Mucosa of descending colon (tissue), 3 donors: ENCODE measurements around the gene TPRA1. TPM values are rescaled to one million over a fixed set of nuclear protein-coding genes. Genes with fewer than 3 reads are reported as not detected.
A peak's percentile ranks its signal among the peaks of the same experiment; 100 is the strongest.

Experiments
- ATAC-seq: fragments of 200-7000 bp; cut with Tn5 transposase; one replicate; pipeline ENCODE4 v1.9.1; 2020; ENCODE audit warnings: mild to moderate bottlenecking, moderate library complexity
- DNase-seq, 3 donors: peaks; one replicate each; pipeline ENCODE4 v3.0.0-alpha.2; 2020
- H3K36me3 ChIP-seq: fragments of 200-600 bp; one replicate; pipeline ENCODE4 v1.8.0; 2021; ENCODE audit warnings: low read depth, mild to moderate bottlenecking
- H3K4me1 ChIP-seq: fragments of 200-600 bp; one replicate; pipeline ENCODE4 v1.8.0; 2021; ENCODE audit warnings: low read depth, mild to moderate bottlenecking
- H3K4me3 ChIP-seq: fragments of 200-600 bp; one replicate; pipeline ENCODE4 v1.8.0; 2021; ENCODE audit warnings: mild to moderate bottlenecking
- H3K9me3 ChIP-seq: fragments of 200-600 bp; one replicate; pipeline ENCODE4 v1.8.0; 2021; ENCODE audit warnings: mild to moderate bottlenecking
- CTCF ChIP-seq: fragments of 200-600 bp; IDR thresholded peaks from one replicate; pipeline ENCODE4 v1.8.0; 2022; ENCODE audit warnings: antibody characterized with exemption, mild to moderate bottlenecking
- intact Hi-C, 2 donors: fragments of 100-400 bp; cut with DNase I in 1 of 2; cut with micrococcal nuclease in 1 of 2; formaldehyde crosslinking; loops; one replicate each; pipeline versions ENCODE4 v1.11.0 to v1.11.1; 2022; cut with DNase I, micrococcal nuclease
- total RNA-seq, 3 donors: library from RNA; stranded (reverse); fragmentation: NEBNext Ultra II Directional in 2 of 3; extraction: Animal tissue kit (Norgen Biotek cat#: 25700) in 2 of 3; gene quantifications; one replicate each; pipeline versions ENCODE4 v1.2.1 to v1.2.4, GENCODE V29; 2021 to 2023
- donor health status: DM: no; HTN: no; CAD: no; lungs with moderate emphysema.
- donor health status: DM: no; HTN: no; CAD: no.
- donor health status: DM: no; HTN: yes; CAD: no.

Gene TPRA1
- total RNA-seq, 3 donors from 2014 or later: 24.2 to 37.0 (median 29.3) TPM

GRCh38 chr3:127542441-127542952 lies 48.0 kb downstream of the TPRA1 start:
- H3K36me3 ChIP-seq: no peaks in the 10 kb centered on the region
- DNase-seq: peak; percentile 61 to 69 (median 68)
- H3K9me3 ChIP-seq: no peaks in the 10 kb centered on the region
- ATAC-seq: peak; percentile 74
- no peak for TF ChIP-seq CTCF
- peaks cover 18% of the 10 kb centered on the region for H3K4me1 ChIP-seq
- intact Hi-C loops: loop anchor here in 1 of 2 donors (5.0 to 10.0 kb wide), 2 partner anchors 798 to 865 kb away; no protein-coding TSS in a partner anchor
- no peak overlapping the region for H3K4me3 ChIP-seq

DNA sequence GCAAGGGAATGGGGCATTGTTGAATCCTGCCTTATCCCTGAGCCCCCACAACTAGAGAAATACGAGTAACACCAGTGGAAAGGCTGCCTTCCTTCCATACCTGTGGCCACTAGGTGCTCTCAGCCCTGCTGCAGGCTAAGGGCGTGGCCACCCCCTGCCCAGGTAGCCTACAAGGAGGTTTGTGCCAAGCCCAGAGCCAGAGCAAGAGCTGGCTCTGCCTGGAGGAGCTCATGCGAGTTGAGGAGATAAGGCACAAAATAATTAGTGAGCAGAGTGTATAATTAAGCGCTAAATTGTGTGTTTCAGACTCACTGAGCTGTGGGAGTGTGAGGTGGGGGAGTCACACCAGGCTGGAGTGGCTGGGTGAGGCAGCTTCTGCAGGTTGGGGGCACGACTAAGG lies 49.2 kb downstream of the TPRA1 start:
- Histone ChIP-seq H3K4me3 (no peak overlapping the region), H3K4me1 (peaks cover 18% of the 10 kb centered on the region), H3K9me3 (no peaks in the 10 kb centered on the region), H3K36me3 (no peaks in the 10 kb centered on the region)
- TF ChIP-seq CTCF: no peak
- intact Hi-C loops: loop anchor here in 1 of 2 donors (5.0 to 10.0 kb wide), 2 partner anchors 797 to 864 kb away; no protein-coding TSS in a partner anchor
- DNase-seq: no peak
- no peak for ATAC-seq

DNA sequence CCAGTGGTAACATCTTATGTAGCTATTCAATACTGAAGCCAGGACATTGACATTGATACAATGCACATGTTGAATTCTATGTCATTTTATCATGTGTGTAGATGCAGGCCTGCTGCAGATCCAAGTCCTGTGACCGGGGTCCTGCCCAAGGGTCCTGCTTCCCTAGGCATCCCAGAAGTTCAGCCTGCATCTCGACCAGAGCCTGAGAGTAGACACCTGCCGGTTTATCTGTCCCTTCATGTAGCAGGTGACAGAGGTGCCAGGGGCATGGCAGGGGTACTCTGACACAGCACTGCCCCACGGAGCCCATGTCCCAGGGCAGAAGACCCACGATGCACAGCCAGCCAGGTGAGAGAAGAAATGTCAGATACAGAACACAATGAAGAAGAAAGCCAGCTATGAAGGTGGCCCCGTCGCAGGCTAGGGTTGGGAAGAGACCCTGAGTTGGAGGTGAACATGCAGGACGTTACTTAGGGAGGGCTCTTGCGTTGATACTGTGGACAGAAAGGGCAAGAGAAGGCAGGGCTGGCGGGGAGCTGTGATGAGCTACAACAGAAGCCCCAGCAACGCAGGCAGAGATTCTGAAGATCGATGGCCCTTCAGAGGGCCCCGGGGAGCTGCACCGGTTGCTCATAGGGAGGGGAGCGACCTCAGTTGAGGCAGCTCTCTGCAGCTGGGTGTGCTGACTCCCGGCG lies 51.0 kb downstream of the TPRA1 start:
- intact Hi-C loops: loop anchor here in 1 of 2 donors (5.0 to 10.0 kb wide), 2 partner anchors 795 to 862 kb away; no protein-coding TSS in a partner anchor

DNA sequence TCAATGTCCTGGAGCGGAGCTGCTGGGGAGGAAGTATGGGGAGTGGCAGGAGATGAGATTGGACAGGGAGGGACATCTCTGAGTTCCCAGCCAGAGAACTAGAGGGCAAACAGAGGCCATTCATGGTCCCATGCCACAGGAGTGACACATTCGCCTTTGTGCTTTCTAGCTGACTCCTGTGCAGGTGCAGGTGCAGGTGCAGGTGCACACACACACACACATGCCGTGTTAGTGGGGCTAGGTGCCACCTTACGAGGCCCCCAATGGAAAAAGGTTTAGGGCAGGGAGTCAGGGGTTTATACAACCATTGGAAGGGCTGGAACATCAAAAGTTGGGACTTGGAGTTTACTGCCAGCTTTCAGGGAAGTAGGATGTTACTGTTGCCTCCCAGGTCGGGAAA lies 52.0 kb downstream of the TPRA1 start:
- ATAC-seq (no peak), DNase-seq (no peak)
- no peaks in the 10 kb centered on the region for H3K9me3 ChIP-seq
- no peak overlapping the region for H3K4me3 ChIP-seq
- no peak for TF ChIP-seq CTCF
- intact Hi-C loops: no loop called here
- peaks cover 18% of the 10 kb centered on the region for H3K4me1 ChIP-seq
- no peaks in the 10 kb centered on the region for H3K36me3 ChIP-seq

More for the DNA sequence above, 51.0 kb downstream of the TPRA1 start:
- ATAC-seq: no peak
- Histone ChIP-seq H3K4me1 (peaks cover 18% of the 10 kb centered on the region), H3K4me3 (no peak overlapping the region), H3K36me3 (no peaks in the 10 kb centered on the region), H3K9me3 (no peaks in the 10 kb centered on the region)
- no peak for DNase-seq
- TF ChIP-seq CTCF: no peak

DNA sequence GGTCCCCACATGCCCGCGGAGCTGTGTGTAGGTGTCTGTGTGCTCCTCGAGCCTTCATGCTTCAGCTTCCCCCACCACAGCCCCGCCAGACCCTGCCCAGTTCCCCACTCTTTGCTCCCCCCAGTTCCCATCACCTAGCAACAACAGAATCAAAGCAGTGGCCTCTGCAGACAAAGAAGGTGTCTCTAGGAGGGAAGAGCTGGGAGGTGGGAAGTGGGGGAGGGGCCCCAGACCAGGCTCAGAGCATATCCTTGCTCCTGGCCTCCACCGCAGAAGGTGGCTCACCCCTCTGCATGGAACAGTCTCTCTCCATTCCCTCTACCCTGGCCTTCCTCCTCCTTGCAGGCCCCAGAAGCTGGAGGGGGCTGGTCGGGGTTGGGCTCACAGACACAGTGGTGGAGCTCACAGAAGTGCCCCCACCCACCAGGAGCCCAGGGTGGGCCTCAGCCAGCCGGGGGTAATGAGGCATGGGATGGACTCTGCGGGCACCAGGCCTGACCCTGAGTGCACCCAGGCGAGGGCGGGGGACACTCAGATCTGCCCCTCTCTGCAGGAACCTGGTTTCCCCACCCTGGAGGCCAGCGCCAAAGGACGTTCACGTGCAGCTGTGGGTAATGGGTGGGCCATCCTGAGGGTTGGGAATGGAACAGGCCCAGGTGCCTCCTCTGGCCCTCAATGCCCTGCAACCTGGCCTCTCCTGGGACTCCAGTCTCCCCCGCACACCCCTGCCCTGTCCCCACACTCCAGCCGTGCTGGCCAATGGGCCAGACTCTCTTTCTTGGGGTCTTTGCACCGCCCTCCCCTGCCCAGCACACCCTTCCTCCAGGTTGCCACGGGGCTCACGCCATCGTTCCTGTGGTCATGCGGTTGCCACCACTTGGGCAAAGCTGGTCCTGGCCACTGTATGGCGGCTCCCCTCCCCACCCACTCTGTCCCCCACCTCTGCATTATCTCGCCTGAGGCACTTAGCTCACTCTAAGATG lies 53.4 kb downstream of the TPRA1 start:
- peaks cover 5% of the 10 kb centered on the region for H3K4me1 ChIP-seq
- no peak for TF ChIP-seq CTCF
- ATAC-seq (no peak), DNase-seq (no peak)
- no peak overlapping the region for H3K4me3 ChIP-seq
- H3K36me3 ChIP-seq: no peaks in the 10 kb centered on the region
- intact Hi-C loops: no loop called here
- H3K9me3 ChIP-seq: no peaks in the 10 kb centered on the region
